GM12878 (cell line): ENCODE data around the gene GYPC. TPM values are rescaled to one million over a fixed set of nuclear protein-coding genes. Genes with fewer than 3 reads are reported as not detected.

Experiments
- ASH2L ChIP-seq: fragments of 300-600, 200-600 bp; sonication (generic); IDR thresholded peaks from 2 replicates; pipeline ENCODE4 v1.6.1; 2017; ENCODE audit warnings: low read depth, mild to moderate bottlenecking, borderline replicate concordance
- CBX3 ChIP-seq: fragments of 200-600 bp; sonication (generic); IDR thresholded peaks from 2 replicates; pipeline ENCODE4 v1.6.1; 2016; ENCODE audit warnings: low read depth, borderline replicate concordance
- CBX5 ChIP-seq: sonication (generic); IDR thresholded peaks from 2 replicates; pipeline ENCODE4 v1.6.1; 2016; ENCODE audit warnings: low read depth, moderate library complexity, mild to moderate bottlenecking, inconsistent platforms
- HCFC1 ChIP-seq: fragments of 150-350 bp; IDR thresholded peaks from 2 replicates; pipeline ENCODE4 v1.6.1; 2014; ENCODE audit warnings: low read length
- HDAC2 ChIP-seq: fragments of 200-600 bp; sonication (generic); IDR thresholded peaks from 2 replicates; pipeline ENCODE4 v1.6.1; 2017
- KAT2A ChIP-seq: conservative IDR thresholded peaks from 2 replicates; pipeline ENCODE4 v1.6.1; 2011; ENCODE audit warnings: low read depth, low read length; ENCODE audit not compliant: control insufficient read depth
- NFYB ChIP-seq: IDR thresholded peaks from 2 replicates; pipeline ENCODE4 v1.6.1; 2011; ENCODE audit warnings: low read depth, mild to moderate bottlenecking, low read length, improper control_type of control experiment, moderate library complexity; ENCODE audit not compliant: insufficient read depth
- RB1 ChIP-seq: fragments of 450-650 bp; formaldehyde crosslinking; IDR thresholded peaks from 2 replicates; pipeline ENCODE4 v1.6.1; 2017; ENCODE audit warnings: mild to moderate bottlenecking, borderline replicate concordance
- RELA ChIP-seq: fragments of 450-650 bp; IDR thresholded peaks from 2 replicates; pipeline ENCODE4 v1.8.0; 2014; ENCODE audit warnings: borderline replicate concordance; ENCODE audit not compliant: partially characterized antibody
- SMC3 ChIP-seq: IDR thresholded peaks from 2 replicates; pipeline ENCODE4 v1.6.1; 2011; ENCODE audit warnings: low read length, improper control_type of control experiment, borderline replicate concordance
- TAF1 ChIP-seq: IDR thresholded peaks from 2 replicates; pipeline ENCODE4 v1.6.1; 2011; ENCODE audit warnings: mild to moderate bottlenecking, low read depth, low read length, borderline replicate concordance
- TBL1XR1 ChIP-seq: IDR thresholded peaks from 2 replicates; pipeline ENCODE4 v1.6.1; 2012; ENCODE audit warnings: low read depth, low read length, improper control_type of control experiment
- ZNF217 ChIP-seq: fragments of 450-650 bp; IDR thresholded peaks from 2 replicates; pipeline ENCODE4 v1.6.1; 2017; ENCODE audit warnings: antibody characterized with exemption, mild to moderate bottlenecking
- polyA plus RNA-seq, 11 experiments: library from polyadenylated mRNA; depleted of rRNA in 4 of 11; unstranded in 6 of 11; stranded (reverse) in 5 of 11; fragments of >200 nt; fragmentation: Nextera tagmentation in 4 of 11; fragmentation: Illumina TruSeq in 1 of 11; extraction: Ambion mirVana in 4 of 11; extraction: Trizol in 1 of 11; gene quantifications; 1 replicate in 1 of 11; 2 replicates in 10 of 11; pipeline versions ENCODE4 v1.2.1 to v1.2.3, GENCODE V29; 2011 to 2016; ENCODE audit warnings: inconsistent platforms in 2 of 11, missing spikeins in 2 of 11, low read depth in 1 of 11
- total RNA-seq, 4 experiments: library from RNA; depleted of rRNA in 3 of 4; stranded (reverse); fragments of >200 nt in 3 of 4; fragmentation: Illumina TruSeq in 1 of 4; extraction: Trizol in 1 of 4; gene quantifications; 2 replicates each; pipeline versions ENCODE4 v1.2.1 to v1.2.3, GENCODE V29; 2013 to 2021
- TF ChIP-seq, protein P1 (sequence below): fragments of 450-650 bp; IDR thresholded peaks from 2 replicates; pipeline ENCODE4 v1.6.1; 2017; ENCODE audit warnings: mild to moderate bottlenecking, moderate library complexity
- TF ChIP-seq, protein P2 (sequence below), 3 experiments: IDR thresholded peaks in 2 of 3; conservative IDR thresholded peaks in 1 of 3; 2 replicates each; pipeline ENCODE4 v1.5.1; 2011; ENCODE audit warnings: low read depth in 3 of 3, low read length in 3 of 3, mild to moderate bottlenecking in 3 of 3, control low read depth in 2 of 3, moderate library complexity in 2 of 3, inconsistent platforms in 1 of 3, mixed read lengths in 1 of 3; ENCODE audit not compliant: control insufficient read depth in 2 of 3, insufficient read depth in 1 of 3; ENCODE audit errors: extremely low read depth in 1 of 3
- TF ChIP-seq, protein P3 (sequence below): fragments of 450-650 bp; conservative IDR thresholded peaks from 2 replicates; pipeline ENCODE4 v1.6.1; 2017; ENCODE audit warnings: mild to moderate bottlenecking, moderate library complexity
- TF ChIP-seq, protein P4 (sequence below): fragments of 450-650 bp; IDR thresholded peaks from 2 replicates; pipeline ENCODE4 v1.6.1; 2014; ENCODE audit warnings: mild to moderate bottlenecking

Gene GYPC
- total and polyA plus RNA-seq, 10 of the 15 experiments (the other 5 are each of a cell fraction or from before 2014, with no cell fraction given), result 26.2 to 150 (median 81.4) TPM

DNA sequence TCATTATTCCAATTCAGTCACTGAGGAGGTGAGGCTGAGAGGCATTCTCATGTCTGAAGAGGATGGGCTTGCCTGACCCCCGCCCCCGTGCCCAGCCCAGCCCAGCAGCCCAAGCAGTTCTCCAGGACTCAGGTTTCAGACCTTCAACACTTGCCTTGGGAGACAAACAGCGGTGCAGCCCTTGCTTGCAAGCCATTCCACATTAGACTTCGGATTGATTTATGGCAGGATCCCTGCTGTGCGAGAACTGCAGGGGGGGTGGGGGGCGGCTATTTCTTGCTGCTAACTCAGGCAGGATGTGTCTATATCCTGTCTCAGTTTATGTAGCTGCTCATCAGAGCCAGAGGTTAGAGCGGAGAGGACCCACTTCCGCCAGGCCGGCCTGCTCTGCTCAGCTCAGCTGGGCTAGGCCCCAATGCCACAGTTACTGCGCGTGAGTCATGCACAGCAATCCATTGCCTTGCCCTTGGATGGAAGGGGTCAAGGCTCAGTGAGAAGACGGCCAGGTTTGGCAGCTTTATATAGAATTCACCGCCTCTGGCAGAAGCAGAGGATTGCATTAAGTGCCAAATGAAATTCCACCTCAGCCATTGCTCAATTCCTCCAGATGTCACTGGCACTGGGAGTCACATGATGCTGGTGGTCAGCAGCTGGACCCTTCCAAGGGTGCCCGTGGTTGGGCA, 1.8 kb downstream of the GYPC start (continued):
- TF ChIP-seq TAF1 (no peak), CBX5 (no peak), RELA (no peak), RB1 (no peak), CBX3 (no peak), ZNF217 (no peak), HCFC1 (no peak), NFYB (no peak), HDAC2 (no peak), TBL1XR1 (0 out of 2 replicates have a peak, but pooled peaks have one; percentile 14), KAT2A (no peak), ASH2L (no peak), SMC3 (no peak)
- TF ChIP-seq, protein P1, sequence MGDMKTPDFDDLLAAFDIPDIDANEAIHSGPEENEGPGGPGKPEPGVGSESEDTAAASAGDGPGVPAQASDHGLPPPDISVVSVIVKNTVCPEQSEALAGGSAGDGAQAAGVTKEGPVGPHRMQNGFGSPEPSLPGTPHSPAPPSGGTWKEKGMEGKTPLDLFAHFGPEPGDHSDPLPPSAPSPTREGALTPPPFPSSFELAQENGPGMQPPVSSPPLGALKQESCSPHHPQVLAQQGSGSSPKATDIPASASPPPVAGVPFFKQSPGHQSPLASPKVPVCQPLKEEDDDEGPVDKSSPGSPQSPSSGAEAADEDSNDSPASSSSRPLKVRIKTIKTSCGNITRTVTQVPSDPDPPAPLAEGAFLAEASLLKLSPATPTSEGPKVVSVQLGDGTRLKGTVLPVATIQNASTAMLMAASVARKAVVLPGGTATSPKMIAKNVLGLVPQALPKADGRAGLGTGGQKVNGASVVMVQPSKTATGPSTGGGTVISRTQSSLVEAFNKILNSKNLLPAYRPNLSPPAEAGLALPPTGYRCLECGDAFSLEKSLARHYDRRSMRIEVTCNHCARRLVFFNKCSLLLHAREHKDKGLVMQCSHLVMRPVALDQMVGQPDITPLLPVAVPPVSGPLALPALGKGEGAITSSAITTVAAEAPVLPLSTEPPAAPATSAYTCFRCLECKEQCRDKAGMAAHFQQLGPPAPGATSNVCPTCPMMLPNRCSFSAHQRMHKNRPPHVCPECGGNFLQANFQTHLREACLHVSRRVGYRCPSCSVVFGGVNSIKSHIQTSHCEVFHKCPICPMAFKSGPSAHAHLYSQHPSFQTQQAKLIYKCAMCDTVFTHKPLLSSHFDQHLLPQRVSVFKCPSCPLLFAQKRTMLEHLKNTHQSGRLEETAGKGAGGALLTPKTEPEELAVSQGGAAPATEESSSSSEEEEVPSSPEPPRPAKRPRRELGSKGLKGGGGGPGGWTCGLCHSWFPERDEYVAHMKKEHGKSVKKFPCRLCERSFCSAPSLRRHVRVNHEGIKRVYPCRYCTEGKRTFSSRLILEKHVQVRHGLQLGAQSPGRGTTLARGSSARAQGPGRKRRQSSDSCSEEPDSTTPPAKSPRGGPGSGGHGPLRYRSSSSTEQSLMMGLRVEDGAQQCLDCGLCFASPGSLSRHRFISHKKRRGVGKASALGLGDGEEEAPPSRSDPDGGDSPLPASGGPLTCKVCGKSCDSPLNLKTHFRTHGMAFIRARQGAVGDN, result peak; percentile 95
- TF ChIP-seq, protein P2, sequence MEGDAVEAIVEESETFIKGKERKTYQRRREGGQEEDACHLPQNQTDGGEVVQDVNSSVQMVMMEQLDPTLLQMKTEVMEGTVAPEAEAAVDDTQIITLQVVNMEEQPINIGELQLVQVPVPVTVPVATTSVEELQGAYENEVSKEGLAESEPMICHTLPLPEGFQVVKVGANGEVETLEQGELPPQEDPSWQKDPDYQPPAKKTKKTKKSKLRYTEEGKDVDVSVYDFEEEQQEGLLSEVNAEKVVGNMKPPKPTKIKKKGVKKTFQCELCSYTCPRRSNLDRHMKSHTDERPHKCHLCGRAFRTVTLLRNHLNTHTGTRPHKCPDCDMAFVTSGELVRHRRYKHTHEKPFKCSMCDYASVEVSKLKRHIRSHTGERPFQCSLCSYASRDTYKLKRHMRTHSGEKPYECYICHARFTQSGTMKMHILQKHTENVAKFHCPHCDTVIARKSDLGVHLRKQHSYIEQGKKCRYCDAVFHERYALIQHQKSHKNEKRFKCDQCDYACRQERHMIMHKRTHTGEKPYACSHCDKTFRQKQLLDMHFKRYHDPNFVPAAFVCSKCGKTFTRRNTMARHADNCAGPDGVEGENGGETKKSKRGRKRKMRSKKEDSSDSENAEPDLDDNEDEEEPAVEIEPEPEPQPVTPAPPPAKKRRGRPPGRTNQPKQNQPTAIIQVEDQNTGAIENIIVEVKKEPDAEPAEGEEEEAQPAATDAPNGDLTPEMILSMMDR (IDR thresholded peaks at IDR 0.05 in 2 of 3, conservative IDR thresholded peaks at IDR 0.05 in 1 of 3; ENCODE audit: control insufficient read depth in 2 of 3, extremely low read depth in 1 of 3, insufficient read depth in 1 of 3, low read depth in 3 of 3, low read length in 3 of 3), result no peak
- TF ChIP-seq, protein P3, sequence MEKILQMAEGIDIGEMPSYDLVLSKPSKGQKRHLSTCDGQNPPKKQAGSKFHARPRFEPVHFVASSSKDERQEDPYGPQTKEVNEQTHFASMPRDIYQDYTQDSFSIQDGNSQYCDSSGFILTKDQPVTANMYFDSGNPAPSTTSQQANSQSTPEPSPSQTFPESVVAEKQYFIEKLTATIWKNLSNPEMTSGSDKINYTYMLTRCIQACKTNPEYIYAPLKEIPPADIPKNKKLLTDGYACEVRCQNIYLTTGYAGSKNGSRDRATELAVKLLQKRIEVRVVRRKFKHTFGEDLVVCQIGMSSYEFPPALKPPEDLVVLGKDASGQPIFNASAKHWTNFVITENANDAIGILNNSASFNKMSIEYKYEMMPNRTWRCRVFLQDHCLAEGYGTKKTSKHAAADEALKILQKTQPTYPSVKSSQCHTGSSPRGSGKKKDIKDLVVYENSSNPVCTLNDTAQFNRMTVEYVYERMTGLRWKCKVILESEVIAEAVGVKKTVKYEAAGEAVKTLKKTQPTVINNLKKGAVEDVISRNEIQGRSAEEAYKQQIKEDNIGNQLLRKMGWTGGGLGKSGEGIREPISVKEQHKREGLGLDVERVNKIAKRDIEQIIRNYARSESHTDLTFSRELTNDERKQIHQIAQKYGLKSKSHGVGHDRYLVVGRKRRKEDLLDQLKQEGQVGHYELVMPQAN, result no peak
- TF ChIP-seq, protein P4, sequence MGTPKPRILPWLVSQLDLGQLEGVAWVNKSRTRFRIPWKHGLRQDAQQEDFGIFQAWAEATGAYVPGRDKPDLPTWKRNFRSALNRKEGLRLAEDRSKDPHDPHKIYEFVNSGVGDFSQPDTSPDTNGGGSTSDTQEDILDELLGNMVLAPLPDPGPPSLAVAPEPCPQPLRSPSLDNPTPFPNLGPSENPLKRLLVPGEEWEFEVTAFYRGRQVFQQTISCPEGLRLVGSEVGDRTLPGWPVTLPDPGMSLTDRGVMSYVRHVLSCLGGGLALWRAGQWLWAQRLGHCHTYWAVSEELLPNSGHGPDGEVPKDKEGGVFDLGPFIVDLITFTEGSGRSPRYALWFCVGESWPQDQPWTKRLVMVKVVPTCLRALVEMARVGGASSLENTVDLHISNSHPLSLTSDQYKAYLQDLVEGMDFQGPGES, result no peak
